CD4-positive, alpha-beta T cell treated with Interleukin-15 for 4 hours (primary cell): ENCODE results near the gene WNK2.

Experiments
- DNase-seq: peaks from one replicate; pipeline ENCODE4 v3.0.0-alpha.2; 2020; ENCODE audit warnings: low spot score

WNK2 gene

GRCh38 chr9:93200449-93200742 is 16.5 kb downstream of the WNK2 start:
- DNase-seq: no peak

DNA sequence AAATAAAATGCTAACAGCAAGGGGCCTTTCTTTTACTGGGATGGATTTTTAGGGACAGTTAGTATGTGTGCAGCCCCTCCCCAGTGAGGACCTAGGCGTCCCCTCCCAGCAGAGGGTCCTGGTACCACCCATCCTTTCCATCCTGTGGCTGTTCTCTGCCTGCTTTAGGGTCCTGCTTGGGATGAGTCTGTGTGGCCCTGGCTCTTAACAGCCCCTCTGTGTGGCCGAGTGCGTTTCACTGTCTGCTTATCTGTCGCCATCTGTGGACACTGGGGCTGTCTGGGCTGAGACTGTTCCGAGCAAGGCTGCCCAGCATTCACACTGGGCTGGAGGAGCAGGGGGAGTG is 17.0 kb downstream of the WNK2 start:
- DNase-seq: no peak

DNA sequence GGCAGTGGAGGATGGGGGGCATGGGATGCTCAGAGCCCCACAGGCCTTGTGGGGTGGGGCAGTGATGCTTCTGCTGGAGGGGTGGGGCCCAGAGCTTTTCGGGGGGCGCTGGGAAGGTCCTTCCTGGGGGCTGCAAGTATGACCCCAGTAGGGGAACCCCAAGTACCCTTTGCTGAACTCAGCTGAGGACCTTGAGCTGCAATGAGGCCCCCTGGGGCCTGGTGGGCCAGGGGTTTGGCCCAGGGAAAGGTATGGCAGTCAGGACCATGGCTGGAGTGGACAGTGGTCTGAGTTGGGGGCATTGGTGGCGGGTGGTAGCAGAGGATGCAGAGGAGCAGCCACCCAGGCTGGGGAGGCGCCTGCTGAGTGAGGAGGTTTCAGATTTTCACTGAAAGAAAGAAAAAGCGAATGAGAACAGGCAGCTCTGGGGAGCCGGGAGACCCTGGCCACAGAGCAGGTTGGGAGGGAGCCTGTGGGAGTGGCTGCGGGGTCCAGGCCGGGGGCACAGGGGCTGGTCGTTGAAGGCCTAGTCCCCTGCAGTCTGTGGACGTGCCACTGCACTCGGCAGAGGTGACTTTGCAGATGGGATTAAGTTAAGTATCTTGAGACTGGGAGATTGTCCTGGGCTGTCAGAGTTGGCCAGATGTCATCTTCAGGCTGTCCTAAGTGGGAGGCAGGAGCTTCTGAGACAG is 19.2 kb downstream of the WNK2 start:
- no peak for DNase-seq

DNA sequence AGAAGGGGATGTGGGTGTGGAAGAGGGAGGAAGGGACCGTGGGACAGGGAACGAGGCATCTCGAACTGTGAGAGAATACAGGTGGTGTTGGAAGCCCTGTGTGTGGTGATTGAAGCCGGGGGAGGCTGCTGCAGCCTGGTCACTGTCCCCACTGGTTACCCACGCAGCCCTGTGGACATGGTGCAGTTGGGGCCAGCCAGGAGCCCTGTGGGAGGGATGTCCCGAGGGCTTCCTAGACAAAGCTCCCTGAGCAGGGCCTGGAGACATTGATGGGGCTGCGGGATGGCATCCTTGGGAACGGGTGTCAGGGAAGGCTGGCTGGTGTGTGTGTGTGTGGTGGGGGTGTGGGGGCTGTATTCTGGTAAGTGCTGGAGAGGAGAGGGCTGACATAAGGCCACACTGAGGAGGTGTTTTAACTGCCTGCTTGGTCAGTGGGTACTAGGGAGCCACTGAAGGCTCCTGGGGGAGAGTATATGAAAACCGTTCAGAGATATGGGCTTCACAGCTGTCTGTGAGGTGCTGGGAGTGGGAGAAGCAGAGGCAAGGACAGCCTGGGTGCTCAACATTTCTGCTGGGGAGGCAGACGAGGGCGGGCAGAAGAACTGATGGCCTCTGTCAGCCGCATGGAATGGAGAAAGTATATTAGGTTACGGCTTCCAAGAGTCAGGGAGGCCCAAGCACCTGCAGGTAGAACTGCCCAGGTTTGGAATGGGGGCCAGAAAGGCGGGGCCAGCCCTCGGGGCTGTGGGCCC is 20.0 kb downstream of the WNK2 start:
- no peak for DNase-seq

DNA sequence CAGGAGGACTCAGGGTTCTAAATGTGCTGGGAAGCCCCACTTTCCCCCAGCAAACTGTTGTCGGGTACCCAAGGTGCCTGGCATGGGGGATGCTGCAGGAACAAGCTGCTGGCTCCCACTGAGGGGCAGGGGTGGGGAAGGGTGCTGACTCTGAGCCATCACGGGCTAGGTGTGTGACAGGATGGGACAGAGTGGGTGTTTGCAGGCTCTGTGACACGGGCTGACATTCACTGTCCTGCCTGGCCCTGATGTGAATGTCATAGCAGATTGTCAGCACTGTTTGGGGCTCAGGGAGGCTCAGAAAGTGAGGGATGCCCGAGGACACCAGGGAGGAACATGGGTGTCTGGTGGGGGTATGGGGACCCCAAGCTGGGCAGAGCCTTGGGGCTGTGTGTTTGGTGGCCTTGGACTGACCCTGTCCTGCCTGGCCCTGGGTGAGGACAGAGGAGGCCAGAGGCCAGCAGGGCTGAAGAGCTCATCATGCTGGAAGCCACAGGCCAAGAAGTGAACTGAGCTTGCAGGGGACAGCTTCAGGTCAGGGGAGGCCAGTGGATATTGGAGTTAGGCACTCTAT is 20.6 kb downstream of the WNK2 start:
- DNase-seq: no peak

DNA sequence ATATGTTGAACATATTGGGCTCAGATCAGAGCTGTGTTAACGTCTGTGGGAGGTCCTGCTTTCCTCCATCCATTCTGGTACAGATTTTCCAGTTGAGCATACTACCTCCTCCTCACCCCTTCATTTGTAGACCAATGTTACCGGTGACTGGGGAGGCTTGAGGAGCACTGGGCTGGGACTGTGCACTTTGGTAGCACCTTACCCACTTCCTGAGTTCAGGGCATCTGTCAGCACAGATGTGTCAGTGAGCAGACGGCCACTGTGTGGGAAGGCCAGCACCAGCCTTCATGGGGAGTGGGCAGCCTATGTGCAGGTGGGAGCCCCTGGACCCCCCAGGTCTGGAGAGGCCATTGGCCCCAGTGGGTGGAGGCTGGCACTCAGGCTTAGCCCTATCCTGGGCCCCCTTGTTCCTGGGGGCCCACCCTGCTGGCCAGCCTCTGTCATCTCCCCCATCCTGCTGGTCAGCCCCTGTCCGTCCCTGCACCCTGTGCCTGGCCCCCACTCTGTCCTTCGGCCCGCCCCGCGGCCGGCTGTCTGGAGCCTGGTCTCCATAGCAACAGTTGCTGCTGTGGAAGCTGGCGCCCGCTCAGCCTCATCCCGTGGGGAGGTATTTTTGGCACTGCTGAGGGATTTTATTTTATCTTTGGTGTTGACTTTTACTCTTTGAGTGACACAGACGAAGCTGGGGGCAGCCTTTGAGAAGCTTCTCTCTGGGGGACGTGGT is 21.3 kb downstream of the WNK2 start:
- no peak for DNase-seq

GRCh38 chr9:93205896-93206575 is 22.1 kb downstream of the WNK2 start:
- DNase-seq: no peak

DNA sequence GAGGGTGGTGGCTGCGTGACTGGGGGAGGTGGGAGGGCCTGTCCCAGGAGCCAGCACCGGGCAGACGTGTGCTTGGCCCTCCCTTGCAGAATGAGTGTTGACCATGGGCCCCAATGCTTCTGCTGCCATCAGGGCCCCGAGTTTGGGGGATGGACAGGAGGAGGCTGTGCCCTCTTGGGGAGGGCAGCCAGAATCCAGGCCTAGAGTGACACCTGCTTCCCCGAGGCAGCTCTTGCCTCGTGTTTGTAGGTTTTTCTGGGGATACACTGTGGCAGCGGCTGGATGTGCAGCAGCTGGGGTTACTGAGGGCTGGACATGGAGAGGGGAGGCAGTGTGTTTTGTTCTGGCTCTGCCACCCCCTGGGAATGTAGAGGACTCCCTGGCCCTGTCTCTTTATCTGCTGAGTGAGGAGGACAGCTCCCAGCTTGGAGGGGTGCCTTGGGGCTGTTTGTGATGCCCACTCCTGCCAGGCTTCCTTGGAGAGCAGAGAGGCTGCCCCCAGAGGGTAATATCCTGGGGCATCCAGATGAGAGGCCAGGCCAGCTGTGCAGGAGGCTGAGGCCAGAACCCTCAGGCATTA is 22.7 kb downstream of the WNK2 start:
- DNase-seq: no peak

DNA sequence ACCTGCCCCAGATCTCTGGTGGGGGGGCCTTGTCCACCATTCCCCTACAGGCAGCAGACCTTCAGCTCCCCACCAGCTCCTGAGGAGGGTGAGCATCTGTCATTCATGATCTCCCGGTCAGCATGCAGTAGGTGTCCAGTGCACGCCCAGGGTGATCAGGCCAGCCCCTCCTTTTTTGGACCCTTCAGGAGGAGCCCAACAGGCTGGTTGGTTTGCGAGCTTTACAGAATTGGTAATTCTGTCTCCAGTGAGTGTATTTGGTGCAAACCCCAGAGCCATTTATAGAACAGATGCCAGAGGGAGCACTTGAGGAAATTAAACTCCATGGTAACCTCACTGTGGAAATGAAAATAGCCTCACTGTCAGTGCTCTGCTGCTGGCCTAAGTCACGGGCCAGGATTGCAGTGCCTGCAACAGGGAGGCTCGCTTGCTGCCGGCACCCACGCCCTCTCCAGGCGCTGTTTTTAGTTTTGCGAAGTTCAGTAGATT is 23.4 kb downstream of the WNK2 start:
- DNase-seq: no peak

DNA sequence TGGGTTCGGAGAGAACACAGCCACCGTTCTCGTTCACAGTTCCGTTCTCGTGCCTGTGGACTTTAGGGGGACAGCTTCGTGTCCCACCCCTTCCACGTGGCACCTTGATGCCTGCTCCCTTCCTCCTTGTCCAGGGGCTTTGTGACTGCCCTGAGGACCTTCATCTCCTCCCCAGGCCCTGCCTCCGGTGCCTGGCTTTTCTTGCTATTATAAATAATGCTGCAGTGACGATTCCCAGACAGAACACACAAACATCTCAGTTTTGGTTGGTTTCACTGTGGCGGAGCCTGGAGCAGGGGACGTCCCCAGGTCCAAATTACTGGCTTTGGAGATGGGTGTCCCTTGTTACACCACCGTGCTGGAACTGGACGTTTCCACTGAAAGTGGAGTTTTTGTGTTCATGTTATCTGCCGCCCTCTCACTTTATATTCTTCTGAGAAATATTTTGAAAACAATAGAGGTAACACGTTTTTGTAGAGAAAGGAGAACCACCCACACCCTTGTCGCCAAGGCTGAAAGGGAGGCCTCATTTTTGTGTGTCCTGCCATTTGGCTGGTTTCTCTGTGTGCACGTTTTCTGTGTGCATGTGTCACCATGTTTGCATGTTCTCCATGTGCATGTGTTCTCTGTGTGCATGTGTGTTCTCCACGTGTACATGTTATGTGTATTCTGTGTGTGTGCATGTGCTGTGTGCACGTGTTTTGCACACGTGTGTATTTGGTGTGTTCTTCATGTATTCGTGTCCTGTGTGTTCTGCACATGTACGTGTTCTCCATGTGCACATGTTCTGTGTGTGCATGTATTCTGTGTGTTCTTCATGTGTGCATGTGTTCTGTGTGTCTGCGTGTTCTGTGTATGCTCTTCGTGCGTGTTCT is 24.2 kb downstream of the WNK2 start:
- no peak for DNase-seq

DNA sequence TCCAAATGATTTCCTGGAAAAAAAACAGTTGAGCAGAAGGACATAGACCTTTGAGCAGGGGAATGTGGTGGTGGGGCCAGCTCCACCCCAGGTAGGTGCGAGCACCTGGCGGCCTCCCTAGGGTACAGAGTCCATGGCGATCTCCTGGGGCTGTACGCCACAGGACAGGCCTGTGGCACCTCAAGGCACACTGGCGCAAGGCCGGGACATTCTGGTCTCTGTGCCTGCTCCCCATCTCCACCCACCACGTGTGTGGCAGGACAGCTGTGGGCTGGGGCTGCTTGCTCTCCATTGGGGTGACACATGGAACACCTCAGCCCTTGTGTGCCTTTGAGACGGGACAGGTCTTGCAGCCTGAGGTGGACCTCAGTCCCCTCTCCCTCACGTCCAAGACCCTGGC is 25.2 kb downstream of the WNK2 start:
- no peak for DNase-seq

- DNase-seq: no peak
These were observed 25.8 kb downstream of the WNK2 start for GRCh38 chr9:93209576-93210323.

DNA sequence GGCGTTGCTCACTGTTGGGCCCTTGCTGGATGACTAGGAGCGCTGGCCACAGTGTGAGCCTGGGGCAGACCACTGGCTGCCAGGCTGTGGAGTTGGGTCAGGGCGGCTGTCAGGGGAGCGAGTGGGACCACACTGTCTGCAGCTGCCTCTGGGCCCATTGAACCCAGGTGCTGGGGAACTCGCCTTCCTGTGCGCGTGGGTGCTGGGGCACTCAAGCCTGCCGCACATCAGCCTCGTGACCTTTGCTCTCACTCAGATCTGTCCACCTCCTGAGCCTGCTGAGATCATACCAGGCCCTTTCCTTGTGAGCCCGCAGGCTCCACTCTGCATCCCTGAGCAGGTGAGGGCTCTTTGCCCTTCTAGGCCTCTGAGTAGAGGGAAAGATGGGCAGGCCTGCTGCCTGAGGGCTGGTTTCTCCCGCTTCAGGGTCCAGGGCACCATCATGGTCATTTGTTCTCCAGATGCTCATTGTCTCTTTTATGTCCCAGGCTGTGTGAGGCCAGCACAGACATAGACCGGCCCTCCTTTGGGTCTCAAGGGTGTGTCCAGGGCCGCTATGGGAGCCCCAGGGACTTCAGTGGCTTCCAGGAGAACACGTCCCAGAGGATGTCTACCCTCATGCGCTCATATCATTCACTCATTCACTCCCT is 26.5 kb downstream of the WNK2 start:
- no peak for DNase-seq

DNA sequence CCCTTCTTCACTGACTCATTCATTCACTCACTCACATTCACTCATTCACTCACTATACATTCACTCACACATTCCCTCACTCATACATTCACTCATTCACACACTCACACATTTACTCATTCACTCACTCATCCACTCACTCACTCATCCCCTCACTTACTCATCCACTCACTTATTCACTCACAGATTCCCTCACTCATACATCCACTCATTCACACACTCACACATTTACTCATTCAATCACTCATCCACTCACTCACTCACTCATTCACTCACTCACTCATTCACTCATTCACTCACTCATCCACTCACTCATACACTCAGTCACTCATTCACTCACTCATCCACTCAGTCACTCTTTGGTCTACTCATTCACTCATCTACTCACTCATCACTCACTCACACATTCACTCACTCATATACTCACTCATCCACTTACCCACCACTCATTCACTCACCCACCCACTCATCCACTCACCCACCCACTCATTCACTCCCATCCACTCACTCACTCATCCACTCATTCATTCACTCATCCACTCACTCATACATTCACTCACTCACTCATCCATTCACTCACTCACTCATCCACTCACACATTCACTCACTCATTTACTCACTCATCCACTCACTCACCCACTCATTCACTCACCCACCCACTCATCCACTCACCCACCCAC is 27.2 kb downstream of the WNK2 start:
- DNase-seq: no peak

GRCh38 chr9:93211654-93212001 is 27.7 kb downstream of the WNK2 start:
- DNase-seq: no peak

DNA sequence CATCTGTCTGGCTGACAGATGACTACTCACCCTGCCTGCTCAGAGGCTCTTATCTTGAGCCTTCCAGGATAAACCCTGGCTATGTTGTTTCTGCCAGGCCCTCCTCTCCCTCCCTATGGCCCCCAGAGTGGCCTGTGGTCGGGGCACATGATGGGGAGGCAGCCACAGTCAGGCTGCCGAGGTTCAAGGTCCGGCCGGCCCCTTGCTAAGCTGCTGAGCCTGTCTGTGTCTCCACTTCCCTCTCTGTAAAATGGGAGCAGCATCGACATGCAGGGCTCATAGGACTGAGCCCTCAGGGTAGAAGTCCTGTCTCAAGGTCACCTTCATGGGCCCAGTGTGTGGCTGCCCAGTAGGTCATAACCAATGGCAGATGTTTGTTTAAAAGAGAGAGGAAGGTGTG is 28.5 kb downstream of the WNK2 start:
- no peak for DNase-seq

DNA sequence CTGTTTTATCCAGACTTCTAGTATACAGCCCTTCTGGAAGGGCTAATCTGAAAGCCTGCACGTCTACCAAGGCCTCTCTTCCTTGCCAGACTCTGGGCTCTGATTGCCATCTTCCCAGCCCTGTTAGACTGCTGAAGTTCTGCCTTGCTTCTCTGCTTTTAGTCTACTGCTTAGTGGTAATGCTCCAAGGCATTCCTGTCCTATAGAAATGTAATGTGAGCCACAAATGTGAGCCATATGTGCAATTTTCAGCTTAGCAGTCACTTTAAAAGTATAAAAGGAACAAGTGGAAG is 32.1 kb downstream of the WNK2 start:
- DNase-seq: no peak

DNA sequence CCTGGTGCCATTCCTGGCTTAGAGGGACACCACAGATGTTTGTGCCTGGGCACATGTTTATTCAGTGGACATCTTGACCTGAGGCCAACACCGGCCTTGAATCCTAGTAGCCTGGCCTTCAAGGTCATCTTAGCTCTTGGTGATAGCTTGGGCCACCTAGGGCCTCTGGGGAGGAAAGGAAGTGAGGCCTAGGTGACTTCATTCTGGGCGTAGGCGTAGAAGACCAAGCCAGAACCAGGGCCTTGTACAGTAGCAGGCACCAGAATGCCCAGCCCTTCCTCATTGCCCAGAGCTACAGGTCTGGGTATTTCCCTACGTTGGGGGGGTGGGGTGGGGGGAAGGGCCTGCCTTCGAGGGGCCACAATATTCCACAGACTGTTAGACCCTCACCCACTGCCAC is 33.8 kb downstream of the WNK2 start:
- no peak for DNase-seq

DNA sequence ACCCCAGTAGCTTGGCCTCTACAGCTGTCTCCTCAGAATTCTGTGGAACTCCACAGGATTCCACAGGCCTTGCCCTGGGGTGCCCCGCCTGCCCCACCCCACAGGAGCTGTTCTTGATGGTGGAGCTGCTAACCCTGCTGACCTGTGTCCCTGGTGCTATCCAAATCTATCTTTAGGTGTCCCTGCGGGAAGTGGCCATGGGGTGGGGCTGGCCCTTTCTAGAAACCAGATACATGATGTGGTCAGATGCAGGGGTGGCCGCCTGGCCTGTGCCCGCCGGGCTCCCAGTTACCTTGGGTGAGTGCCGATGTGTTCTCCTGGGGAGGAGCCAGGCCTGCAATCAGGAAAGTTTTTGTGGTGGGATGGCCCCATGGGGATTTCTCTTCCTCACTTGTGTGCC is 34.2 kb downstream of the WNK2 start:
- DNase-seq: no peak
